NT2/D1 (cell line): Measurements from ENCODE around the gene EXD3.

Experiments
- DNase-seq: peaks from one replicate; pipeline ENCODE4 v3.0.0-alpha.2; 2011; ENCODE audit warnings: low read depth, low spot score
- H3K27me3 ChIP-seq: 2 replicates; pipeline ENCODE4 v1.6.0; 2011; ENCODE audit warnings: mild to moderate bottlenecking; ENCODE audit not compliant: insufficient read length, insufficient read depth
- H3K36me3 ChIP-seq: 2 replicates; pipeline ENCODE4 v1.6.1; 2011; ENCODE audit warnings: mild to moderate bottlenecking, low read length, mixed read lengths; ENCODE audit not compliant: insufficient read depth, insufficient read length
- H3K4me1 ChIP-seq: 2 replicates; pipeline ENCODE4 v1.5.1; 2011; ENCODE audit not compliant: insufficient read depth, insufficient read length
- H3K4me3 ChIP-seq: 2 replicates; pipeline ENCODE4 v1.5.1; 2011; ENCODE audit warnings: low read depth; ENCODE audit not compliant: insufficient read length
- H3K9ac ChIP-seq: 2 replicates; pipeline ENCODE4 v1.6.0; 2011; ENCODE audit warnings: low read depth; ENCODE audit not compliant: insufficient read length
- H3K9me3 ChIP-seq: 2 replicates; pipeline ENCODE4 v1.5.1; 2011; ENCODE audit warnings: mild to moderate bottlenecking, low read length; ENCODE audit not compliant: insufficient read depth
- SUZ12 ChIP-seq: IDR thresholded peaks from 2 replicates; pipeline ENCODE4 v1.6.1; 2011; ENCODE audit not compliant: insufficient read length, insufficient read depth; ENCODE audit errors: extremely low read depth
- YY1 ChIP-seq: IDR thresholded peaks from 2 replicates; pipeline ENCODE4 v1.6.1; 2011; ENCODE audit not compliant: insufficient read length, insufficient read depth
- ZNF274 ChIP-seq: IDR thresholded peaks from 2 replicates; pipeline ENCODE4 v1.6.1; 2011; ENCODE audit warnings: mild to moderate bottlenecking, low read depth, low read length

The EXD3 gene

DNA sequence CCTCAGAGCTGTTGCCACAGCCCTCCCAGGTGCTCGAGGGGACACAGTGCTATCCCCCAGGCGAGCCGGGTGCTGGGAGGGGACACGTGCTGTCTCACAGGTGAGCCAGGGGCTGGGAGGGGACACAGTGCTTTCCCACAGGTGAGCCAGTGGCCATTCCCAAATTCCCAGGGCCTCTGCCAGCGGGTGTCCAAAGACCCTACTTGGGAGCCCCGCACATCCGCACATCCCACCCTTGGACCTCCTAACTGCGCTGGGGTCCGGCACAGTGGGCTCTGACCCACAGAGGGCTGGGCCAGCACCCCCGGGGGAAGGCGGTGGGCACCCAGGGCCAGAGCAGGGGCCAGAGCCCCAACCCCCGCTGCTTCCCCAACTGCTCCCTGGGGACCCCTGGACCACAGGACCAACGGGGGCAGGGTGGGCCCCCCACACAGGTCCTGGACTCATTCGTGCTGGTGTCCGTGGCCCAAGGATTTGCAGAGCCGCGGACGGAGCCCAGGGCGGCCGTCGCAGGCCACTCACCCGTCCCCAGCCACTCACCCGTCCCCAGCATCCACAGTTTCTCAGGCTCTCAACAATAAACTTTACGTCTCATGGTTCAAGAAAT lies 17.9 kb downstream of the EXD3 start:
- H3K4me3 ChIP-seq = no peak overlapping the region
- DNase-seq = no peak

DNA sequence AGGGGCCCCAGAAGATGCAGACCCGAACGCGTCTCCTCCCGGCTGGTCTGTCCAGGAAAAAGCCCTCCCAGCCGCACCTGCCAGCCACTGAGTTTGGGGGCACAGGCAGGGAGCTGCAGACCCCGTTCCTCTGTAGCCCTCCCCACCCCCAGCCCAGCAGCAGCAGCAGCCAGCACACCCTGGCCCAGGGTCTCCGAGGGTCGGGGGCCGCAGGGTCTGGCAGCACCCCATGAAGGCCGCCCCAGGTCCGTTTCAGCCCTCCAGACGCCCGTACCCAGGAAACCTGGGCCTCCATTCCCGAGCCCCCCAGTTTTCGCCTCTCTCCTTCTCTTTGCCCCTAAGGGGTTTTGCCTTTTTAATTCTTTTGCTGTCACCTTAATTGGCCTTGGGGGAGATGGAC lies 19.7 kb downstream of the EXD3 start:
- Histone ChIP-seq H3K27me3 (no peaks in the 10 kb centered on the region), H3K9ac (no peak overlapping the region), H3K4me3 (no peak overlapping the region), H3K9me3 (peaks cover 13% of the 10 kb centered on the region; the same call in 1 of the 2 replicates), H3K36me3 (no peaks in the 10 kb centered on the region), H3K4me1 (peaks cover 9% of the 10 kb centered on the region)
- DNase-seq = no peak
- TF ChIP-seq YY1 (no peak), SUZ12 (no peak), ZNF274 (no peak)

More for the DNA sequence above, 17.9 kb downstream of the EXD3 start:
- Histone ChIP-seq H3K9ac (no peak overlapping the region), H3K27me3 (no peaks in the 10 kb centered on the region), H3K4me1 (peaks cover 4% of the 10 kb centered on the region), H3K36me3 (no peaks in the 10 kb centered on the region), H3K9me3 (peaks cover 13% of the 10 kb centered on the region; the same call in 1 of the 2 replicates)
- TF ChIP-seq ZNF274 (no peak), YY1 (no peak), SUZ12 (no peak)

DNA sequence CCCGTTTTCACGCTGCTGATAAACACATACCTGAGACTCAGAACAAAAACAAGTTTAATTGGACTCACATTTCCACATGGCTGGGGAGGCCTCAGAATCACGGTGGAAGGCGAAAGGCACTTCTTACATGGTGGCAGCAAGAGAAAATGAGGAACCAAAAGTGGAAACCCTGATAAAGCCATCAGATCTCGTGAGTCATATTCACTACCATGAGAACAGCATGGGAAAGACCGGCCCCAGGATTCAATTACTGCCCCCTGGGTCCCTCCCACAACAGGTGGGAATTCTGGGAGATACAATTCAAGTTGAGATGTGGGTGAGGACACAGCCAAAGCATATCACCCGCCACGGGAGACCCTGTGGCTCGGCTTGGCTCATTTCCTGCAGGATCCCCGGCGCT lies 20.2 kb downstream of the EXD3 start:
- no peaks in the 10 kb centered on the region for H3K27me3 ChIP-seq
- no peak overlapping the region for H3K9ac ChIP-seq
- no peak for TF ChIP-seq ZNF274
- no peak for TF ChIP-seq SUZ12
- TF ChIP-seq YY1 = no peak
- peaks cover 9% of the 10 kb centered on the region for H3K4me1 ChIP-seq
- H3K36me3 ChIP-seq = no peaks in the 10 kb centered on the region
- no peak for DNase-seq
- H3K9me3 ChIP-seq = peaks cover 13% of the 10 kb centered on the region; the same call in 1 of the 2 replicates
- no peak overlapping the region for H3K4me3 ChIP-seq

DNA sequence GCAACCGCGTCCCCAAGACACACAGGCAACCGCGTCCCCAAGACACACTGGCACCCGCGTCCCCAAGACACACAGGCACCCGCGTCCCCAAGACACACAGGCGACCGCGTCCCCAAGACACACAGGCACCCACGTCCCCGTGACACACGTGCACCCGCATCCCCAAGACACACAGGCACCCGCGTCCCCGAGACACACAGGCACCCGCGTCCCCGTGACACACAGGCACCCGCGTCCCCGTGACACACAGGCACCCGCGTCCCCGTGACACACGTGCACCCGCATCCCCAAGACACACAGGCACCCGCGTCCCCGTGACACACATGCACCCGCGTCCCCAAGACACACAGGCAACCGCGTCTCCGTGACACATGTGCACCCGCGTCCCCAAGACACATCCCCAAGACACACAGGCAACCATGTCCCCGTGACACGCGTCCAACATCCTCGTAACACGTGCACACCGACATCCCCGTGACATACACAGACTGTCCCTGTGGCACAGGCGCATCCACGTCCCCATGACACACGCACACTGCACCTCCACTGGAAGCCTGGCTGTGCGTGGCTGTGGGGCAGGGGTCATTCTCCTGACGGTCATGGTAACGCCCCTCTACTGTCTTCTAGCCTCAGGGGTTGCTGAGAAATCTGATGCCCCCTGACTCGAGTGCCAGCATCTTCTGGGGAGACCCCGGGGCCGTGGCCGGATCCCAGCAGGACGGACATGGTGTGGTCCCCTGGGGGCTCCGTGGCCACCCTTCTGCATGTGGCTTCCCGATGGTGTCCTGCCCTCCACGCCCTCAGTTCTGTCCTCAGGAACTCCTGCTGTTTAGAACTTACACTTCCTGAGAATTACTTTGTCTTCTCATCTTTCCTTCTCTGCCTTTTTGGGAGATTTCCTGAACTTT lies 24.1 kb downstream of the EXD3 start:
- Histone ChIP-seq H3K4me3 (no peak overlapping the region), H3K4me1 (peaks cover 14% of the 10 kb centered on the region), H3K9me3 (peaks cover 13% of the 10 kb centered on the region; the same call in 1 of the 2 replicates), H3K9ac (no peak overlapping the region), H3K27me3 (no peaks in the 10 kb centered on the region), H3K36me3 (no peaks in the 10 kb centered on the region)
- no peak for DNase-seq
- TF ChIP-seq ZNF274 = no peak
- TF ChIP-seq SUZ12 = no peak
- TF ChIP-seq YY1 = no peak

DNA sequence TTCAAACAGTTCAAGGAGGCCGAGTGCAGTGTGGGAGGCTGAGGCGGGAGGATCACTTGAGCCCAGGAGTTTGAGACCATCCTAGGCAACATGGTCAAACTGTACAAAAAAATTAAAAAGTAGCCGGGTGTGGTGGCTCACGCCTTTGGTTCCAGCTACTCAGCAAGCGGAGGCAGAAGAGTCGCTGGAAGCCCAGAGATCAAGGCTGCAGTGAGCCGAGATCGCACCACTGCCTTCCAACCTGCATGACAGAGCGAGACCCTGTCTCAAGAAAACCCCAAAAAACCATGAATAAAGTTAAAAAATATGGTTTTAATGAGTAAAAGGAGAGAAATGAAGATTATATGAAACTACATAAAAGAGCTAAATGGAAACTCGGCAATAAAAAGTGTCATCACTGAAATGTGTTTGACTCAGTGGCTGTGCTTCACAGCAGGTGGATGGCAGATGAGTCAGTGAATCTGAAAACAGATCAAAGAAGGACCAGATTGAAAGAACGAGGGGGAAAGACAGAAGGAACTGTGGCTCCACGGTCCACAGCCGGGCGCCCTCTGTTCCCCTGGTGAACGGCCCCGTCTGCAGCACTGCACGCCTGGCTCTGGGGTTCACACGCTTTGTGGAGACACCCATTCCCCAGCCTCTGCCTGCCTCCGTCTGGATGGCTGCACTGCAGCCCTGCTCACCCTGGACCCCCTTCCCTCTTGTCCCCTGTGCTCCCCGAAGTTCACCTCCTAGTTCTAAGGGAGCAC lies 25.1 kb downstream of the EXD3 start:
- Histone ChIP-seq H3K36me3 (no peaks in the 10 kb centered on the region), H3K9me3 (peaks cover 13% of the 10 kb centered on the region; the same call in 1 of the 2 replicates), H3K9ac (no peak overlapping the region), H3K4me1 (peaks cover 14% of the 10 kb centered on the region), H3K4me3 (no peak overlapping the region), H3K27me3 (no peaks in the 10 kb centered on the region)
- DNase-seq = no peak
- TF ChIP-seq YY1 = no peak
- TF ChIP-seq SUZ12 = no peak
- no peak for TF ChIP-seq ZNF274

DNA sequence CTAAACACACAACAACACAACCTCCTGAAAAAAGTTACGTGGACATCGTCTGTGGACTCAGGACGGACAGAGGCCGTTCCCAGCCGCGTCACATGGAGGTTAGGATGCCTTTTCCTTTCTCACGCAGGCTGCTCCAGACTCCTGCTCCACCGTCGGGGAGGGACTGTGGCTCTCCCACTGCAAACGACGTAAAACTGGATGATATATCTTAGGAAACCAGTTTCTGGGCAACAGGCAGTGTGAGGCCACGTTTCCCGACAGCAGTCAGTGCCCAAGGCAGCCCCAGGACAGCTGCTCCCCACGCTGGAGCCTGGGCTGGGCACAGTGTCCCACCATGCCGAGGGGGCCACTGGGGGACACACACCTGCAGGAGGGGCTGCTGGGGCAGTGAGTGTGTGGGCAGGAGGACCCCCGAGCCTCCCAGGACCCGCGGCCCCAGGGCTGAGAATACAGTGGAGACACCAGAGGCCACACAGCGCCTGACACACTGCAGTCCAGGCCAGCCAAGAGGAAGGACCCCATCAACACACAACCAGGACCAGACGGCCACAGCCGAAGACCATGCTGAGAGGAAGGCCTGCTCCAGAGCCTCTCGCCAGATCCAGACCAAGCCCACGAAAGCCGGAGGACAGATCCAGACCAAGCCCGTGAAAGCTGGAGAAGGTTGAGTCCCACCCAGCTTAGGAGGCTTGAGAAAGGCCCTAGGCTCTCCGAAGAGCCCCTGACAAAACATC lies 26.2 kb downstream of the EXD3 start:
- TF ChIP-seq YY1 (no peak), SUZ12 (no peak)
- peaks cover 16% of the 10 kb centered on the region for H3K4me1 ChIP-seq
- no peaks in the 10 kb centered on the region for H3K27me3 ChIP-seq
- peaks cover 9% of the 10 kb centered on the region; the same call in 1 of the 2 replicates for H3K9me3 ChIP-seq
- peaks cover 3% of the 10 kb centered on the region for H3K36me3 ChIP-seq
- peak overlapping the region; percentile 3 for H3K9ac ChIP-seq
- H3K4me3 ChIP-seq = no peak overlapping the region
- no peak for DNase-seq
